Muscle layer of duodenum (tissue), 2 donors: Measurements from ENCODE around the gene PTPRN2.

Experiments used
- H3K27ac ChIP-seq: one replicate; pipeline ENCODE4 v1.7.0; 2013; ENCODE audit warnings: mild to moderate bottlenecking, low read length
- H3K27me3 ChIP-seq: one replicate; pipeline ENCODE4 v1.7.0; 2013; ENCODE audit warnings: low read depth, mild to moderate bottlenecking, control low read depth, low read length
- H3K36me3 ChIP-seq, 2 donors: one replicate each; pipeline ENCODE4 v1.7.0; 2013; ENCODE audit warnings: low read length in 2 of 2, control low read depth in 1 of 2, mild to moderate bottlenecking in 1 of 2; ENCODE audit not compliant: insufficient read depth in 2 of 2, control insufficient read depth in 1 of 2
- H3K4me1 ChIP-seq, 2 donors: one replicate each; pipeline ENCODE4 v1.7.0; 2013; ENCODE audit warnings: low read length in 2 of 2, mild to moderate bottlenecking in 2 of 2, control low read depth in 1 of 2, moderate library complexity in 1 of 2; ENCODE audit not compliant: insufficient read depth in 2 of 2, control insufficient read depth in 1 of 2
- H3K4me3 ChIP-seq, 2 donors: one replicate each; pipeline ENCODE4 v1.7.0; 2013; ENCODE audit warnings: low read length in 2 of 2, low read depth in 1 of 2, mild to moderate bottlenecking in 1 of 2
- H3K9me3 ChIP-seq, 2 donors: one replicate each; pipeline ENCODE4 v1.7.0; 2013; ENCODE audit warnings: low read length in 2 of 2, control low read depth in 1 of 2, mild to moderate bottlenecking in 1 of 2; ENCODE audit not compliant: control insufficient read depth in 1 of 2
- donor health status: healthy.

PTPRN2 gene

DNA sequence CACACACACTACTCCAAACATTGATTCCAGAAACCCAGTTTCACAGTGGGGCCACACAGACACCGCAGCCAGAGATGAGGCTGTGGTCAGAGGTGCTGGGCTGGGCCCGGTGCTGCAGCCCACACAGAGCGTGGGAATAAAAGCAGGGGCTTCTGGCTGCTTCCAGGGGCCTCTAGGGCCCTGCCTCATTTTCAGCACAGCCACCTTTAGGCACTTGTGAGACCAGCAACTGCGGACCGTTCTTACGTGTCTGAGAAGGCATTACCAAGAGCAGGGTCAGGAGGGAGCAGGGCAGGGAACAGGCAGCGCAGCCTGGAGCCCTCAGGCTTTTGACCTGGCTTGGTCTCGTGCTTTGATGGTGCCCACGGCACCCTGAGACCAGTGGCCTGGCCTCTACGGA is 980.4 kb downstream of the PTPRN2 start:
- Histone ChIP-seq H3K4me1 (no peaks in the 10 kb centered on the region), H3K9me3 (no peaks in the 10 kb centered on the region), H3K27me3 (no peaks in the 10 kb centered on the region), H3K27ac (no peak overlapping the region), H3K4me3 (no peak overlapping the region), H3K36me3 (no peaks in the 10 kb centered on the region)

DNA sequence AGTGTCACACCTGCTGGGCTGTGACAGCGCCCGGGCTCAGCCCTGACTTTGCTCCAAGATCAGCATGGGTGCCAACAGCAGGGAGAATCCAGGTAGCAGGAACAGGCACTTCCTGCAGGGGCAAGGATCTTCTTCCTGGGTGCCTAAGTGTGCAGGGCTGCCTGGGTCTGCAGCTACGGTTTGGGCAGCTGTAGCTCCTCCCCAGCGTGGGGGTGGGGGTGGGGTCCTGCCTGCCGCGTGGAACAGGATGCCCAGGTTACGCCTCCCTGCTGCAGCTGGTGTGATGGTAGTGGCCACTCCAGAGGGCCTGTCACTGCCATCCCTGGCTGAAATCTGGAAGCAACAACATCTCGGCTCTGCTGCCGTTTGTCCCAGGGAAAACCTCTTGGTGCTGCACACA is 981.5 kb downstream of the PTPRN2 start:
- no peaks in the 10 kb centered on the region for H3K9me3 ChIP-seq
- no peaks in the 10 kb centered on the region for H3K4me1 ChIP-seq
- H3K27me3 ChIP-seq, result no peaks in the 10 kb centered on the region
- no peak overlapping the region for H3K4me3 ChIP-seq
- H3K36me3 ChIP-seq, result no peaks in the 10 kb centered on the region
- no peak overlapping the region for H3K27ac ChIP-seq

- Histone ChIP-seq H3K27me3 (no peaks in the 10 kb centered on the region), H3K4me3 (no peak overlapping the region), H3K36me3 (no peaks in the 10 kb centered on the region), H3K4me1 (no peaks in the 10 kb centered on the region), H3K9me3 (no peaks in the 10 kb centered on the region), H3K27ac (no peak overlapping the region)
These were observed 982.0 kb downstream of the PTPRN2 start for GRCh38 chr7:157605638-157606037.

GRCh38 chr7:157604661-157605381 is 982.8 kb downstream of the PTPRN2 start:
- no peaks in the 10 kb centered on the region for H3K9me3 ChIP-seq
- no peak overlapping the region for H3K27ac ChIP-seq
- H3K4me3 ChIP-seq, result no peak overlapping the region
- H3K27me3 ChIP-seq, result no peaks in the 10 kb centered on the region
- H3K36me3 ChIP-seq, result no peaks in the 10 kb centered on the region
- no peaks in the 10 kb centered on the region for H3K4me1 ChIP-seq

DNA sequence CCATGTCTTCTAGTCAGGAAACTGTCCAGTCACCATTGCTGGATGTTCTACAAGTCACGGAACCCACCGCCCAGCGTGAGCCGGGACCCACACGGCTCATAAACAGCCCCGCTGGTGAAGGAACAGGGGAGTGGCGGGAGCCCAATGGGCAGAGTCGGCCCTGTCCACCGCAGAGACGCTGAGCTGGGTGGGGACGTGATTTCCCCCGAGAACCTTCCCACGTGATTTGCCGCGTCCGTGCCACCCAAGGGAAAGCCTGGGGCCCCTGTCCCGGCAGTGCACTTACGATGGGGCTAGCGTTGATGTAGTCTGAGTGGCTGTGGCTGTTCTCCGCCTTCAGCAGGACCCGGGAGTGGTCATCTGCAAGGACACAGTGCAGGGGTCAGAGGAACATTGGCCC is 983.9 kb downstream of the PTPRN2 start:
- Histone ChIP-seq H3K27ac (no peak overlapping the region), H3K36me3 (no peaks in the 10 kb centered on the region), H3K4me3 (no peak overlapping the region), H3K4me1 (no peaks in the 10 kb centered on the region), H3K9me3 (no peaks in the 10 kb centered on the region), H3K27me3 (no peaks in the 10 kb centered on the region)

DNA sequence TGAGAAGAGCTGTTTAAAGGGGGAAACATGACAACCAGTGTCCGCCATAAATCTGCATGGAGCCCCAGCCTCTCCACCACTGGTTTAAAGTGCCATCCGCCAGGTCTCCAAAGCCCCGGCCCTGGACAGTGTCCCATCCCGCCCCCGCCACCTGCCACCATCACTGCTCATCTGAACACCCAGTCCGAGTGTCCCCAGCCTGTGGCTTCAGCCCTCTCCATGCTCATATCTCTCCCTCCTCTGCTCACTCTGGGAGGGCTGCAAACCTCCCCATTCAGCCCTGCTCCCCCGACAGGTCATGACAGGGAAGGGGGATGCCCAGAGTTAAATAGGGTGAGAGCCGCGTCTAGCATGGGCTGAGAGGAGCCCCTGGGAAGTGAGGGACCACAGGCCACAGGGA is 984.6 kb downstream of the PTPRN2 start:
- Histone ChIP-seq H3K27me3 (no peaks in the 10 kb centered on the region), H3K4me3 (no peak overlapping the region), H3K4me1 (no peaks in the 10 kb centered on the region), H3K36me3 (no peaks in the 10 kb centered on the region), H3K27ac (no peak overlapping the region), H3K9me3 (no peaks in the 10 kb centered on the region)

GRCh38 chr7:157602581-157602980 is 985.0 kb downstream of the PTPRN2 start:
- H3K4me3 ChIP-seq, result no peak overlapping the region
- no peaks in the 10 kb centered on the region for H3K36me3 ChIP-seq
- H3K27me3 ChIP-seq, result no peaks in the 10 kb centered on the region
- H3K4me1 ChIP-seq, result no peaks in the 10 kb centered on the region
- H3K9me3 ChIP-seq, result no peaks in the 10 kb centered on the region
- no peak overlapping the region for H3K27ac ChIP-seq

DNA sequence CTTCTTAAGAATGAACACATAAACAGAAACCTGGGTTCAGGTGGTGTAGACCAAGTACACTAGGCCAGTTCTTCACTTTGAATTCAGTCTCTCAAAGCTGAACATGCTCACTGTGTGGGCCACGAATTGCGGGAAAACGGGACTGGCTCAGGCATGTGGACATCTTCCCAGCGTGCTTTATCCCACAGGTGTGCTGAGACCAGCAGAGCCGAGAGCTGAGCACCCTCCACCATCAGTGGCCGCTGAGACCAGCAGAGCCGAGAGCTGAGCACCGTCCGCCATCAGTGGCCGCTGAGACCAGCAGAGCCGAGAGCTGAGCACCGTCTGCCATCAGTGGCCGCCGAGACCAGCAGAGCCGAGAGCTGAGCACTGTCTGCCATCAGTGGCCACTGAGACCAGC is 985.5 kb downstream of the PTPRN2 start:
- Histone ChIP-seq H3K27me3 (no peaks in the 10 kb centered on the region), H3K36me3 (no peaks in the 10 kb centered on the region), H3K4me3 (no peak overlapping the region), H3K4me1 (no peaks in the 10 kb centered on the region), H3K27ac (no peak overlapping the region), H3K9me3 (no peaks in the 10 kb centered on the region)

- Histone ChIP-seq H3K27ac (no peak overlapping the region), H3K27me3 (no peaks in the 10 kb centered on the region), H3K4me3 (no peak overlapping the region), H3K36me3 (no peaks in the 10 kb centered on the region), H3K9me3 (no peaks in the 10 kb centered on the region), H3K4me1 (no peaks in the 10 kb centered on the region)
These were observed 986.1 kb downstream of the PTPRN2 start for GRCh38 chr7:157601530-157601929.

DNA sequence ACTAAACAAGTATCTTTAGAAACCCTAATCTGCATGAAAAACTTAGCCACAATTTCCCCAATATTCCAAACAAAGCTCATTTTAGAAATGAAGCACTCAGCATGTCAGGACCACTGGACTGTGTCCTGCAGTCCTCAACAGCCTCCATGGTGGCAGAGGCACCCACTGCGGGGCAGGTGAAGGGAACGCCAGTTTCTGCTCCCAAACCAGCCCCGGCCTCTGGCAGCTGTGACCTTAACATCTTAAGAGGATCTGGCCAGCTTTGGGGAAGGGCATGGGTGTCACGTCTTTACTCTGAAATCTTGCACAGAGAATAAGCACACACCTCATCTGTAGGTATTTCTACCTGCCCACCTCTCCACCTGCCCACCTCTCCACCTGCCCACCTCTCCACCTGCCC is 988.1 kb downstream of the PTPRN2 start:
- H3K4me1 ChIP-seq, result no peaks in the 10 kb centered on the region
- no peaks in the 10 kb centered on the region for H3K9me3 ChIP-seq
- no peak overlapping the region for H3K4me3 ChIP-seq
- H3K27ac ChIP-seq, result no peak overlapping the region
- no peaks in the 10 kb centered on the region for H3K27me3 ChIP-seq
- no peaks in the 10 kb centered on the region for H3K36me3 ChIP-seq

DNA sequence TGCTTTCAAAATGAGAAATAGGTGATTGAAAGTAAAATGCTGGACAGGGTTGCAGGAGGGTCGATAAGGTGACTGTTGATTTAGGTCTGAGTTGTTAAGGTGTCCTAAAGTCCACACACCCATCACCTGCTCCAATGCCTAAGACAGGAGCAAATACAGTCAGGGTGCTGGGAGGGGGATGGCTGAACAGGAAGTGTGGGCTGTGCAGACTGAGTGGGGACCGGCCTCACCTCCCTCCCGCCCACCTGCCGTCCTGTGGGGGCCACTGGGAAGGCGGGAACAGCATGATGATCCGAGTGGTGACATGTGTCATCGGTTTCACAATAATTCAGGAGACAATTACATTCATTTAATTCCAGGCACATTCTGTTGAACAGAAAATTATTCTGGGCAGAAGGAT is 990.1 kb downstream of the PTPRN2 start:
- H3K27me3 ChIP-seq, result no peaks in the 10 kb centered on the region
- H3K4me3 ChIP-seq, result no peak overlapping the region
- H3K27ac ChIP-seq, result no peak overlapping the region
- H3K4me1 ChIP-seq, result no peaks in the 10 kb centered on the region
- no peaks in the 10 kb centered on the region for H3K36me3 ChIP-seq
- no peaks in the 10 kb centered on the region for H3K9me3 ChIP-seq

DNA sequence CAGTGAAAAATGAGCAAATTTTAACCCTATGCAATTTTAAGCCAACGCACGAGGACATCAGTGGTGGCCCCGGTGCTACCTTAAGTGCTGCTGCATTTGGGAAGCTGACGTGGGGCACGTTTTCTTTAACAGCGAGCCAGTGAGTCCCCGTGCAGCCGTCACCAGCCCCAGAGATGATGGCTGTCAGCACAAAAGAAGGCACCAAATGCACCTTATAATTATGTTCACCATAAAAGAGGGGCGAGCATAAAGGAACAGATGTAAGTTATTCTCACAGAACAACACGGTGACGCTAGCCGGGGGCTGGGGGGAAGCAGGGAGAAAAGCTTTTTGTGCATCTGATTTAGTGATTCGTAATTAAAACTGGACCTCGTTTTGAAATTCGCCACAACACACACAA is 990.7 kb downstream of the PTPRN2 start:
- no peaks in the 10 kb centered on the region for H3K9me3 ChIP-seq
- no peak overlapping the region for H3K27ac ChIP-seq
- H3K4me1 ChIP-seq, result no peaks in the 10 kb centered on the region
- no peak overlapping the region for H3K4me3 ChIP-seq
- H3K36me3 ChIP-seq, result no peaks in the 10 kb centered on the region
- no peaks in the 10 kb centered on the region for H3K27me3 ChIP-seq
